EH (cell line): ENCODE data around the gene ZNF337.
"Not testable (repeated sequence)": the region's sequence is repeated elsewhere in the genome, so short reads cannot be mapped to it uniquely, and the experiment has no call there.

Experiments used
- DNase-seq: peaks from one replicate; pipeline ENCODE4 v3.0.0-alpha.2; 2015; ENCODE audit warnings: low read depth

ZNF337 gene

GRCh38 chr20:25696371-25697131, at the start of gene ZNF337:
Gene ZNF337, minus strand, starts transcription at chr20:25696853. Its CDS starts 10,436 bp downstream, at chr20:25686417.
- peak; percentile 93 for DNase-seq

GRCh38 chr20:25745738-25746137, 49.1 kb upstream of the ZNF337 start:
- no peak for DNase-seq

GRCh38 chr20:25745100-25745499, 48.4 kb upstream of the ZNF337 start:
- DNase-seq: no peak

- no peak for DNase-seq
These were observed 47.6 kb upstream of the ZNF337 start for GRCh38 chr20:25744261-25744660.

- DNase-seq: no peak
These were observed 44.4 kb upstream of the ZNF337 start for GRCh38 chr20:25741088-25741487.

- peak; percentile 67 for DNase-seq
These were observed 43.1 kb upstream of the ZNF337 start for GRCh38 chr20:25739615-25740320.

GRCh38 chr20:25738198-25738597, 41.5 kb upstream of the ZNF337 start:
- DNase-seq: peak; percentile 56

GRCh38 chr20:25733903-25734302, 37.2 kb upstream of the ZNF337 start:
- no peak for DNase-seq

- no peak for DNase-seq
These were observed 34.2 kb upstream of the ZNF337 start for GRCh38 chr20:25730862-25731261.

GRCh38 chr20:25726357-25726756, 29.7 kb upstream of the ZNF337 start:
- DNase-seq: no peak

- DNase-seq: no peak
These were observed 29.0 kb upstream of the ZNF337 start for GRCh38 chr20:25725639-25726038.

GRCh38 chr20:25723975-25724374, 27.3 kb upstream of the ZNF337 start:
- no peak for DNase-seq

GRCh38 chr20:25720285-25720684, 23.6 kb upstream of the ZNF337 start:
- no peak for DNase-seq

- not testable (repeated sequence) for DNase-seq
These were observed 22.5 kb upstream of the ZNF337 start for GRCh38 chr20:25718896-25719809.

GRCh38 chr20:25707695-25708094, 11.0 kb upstream of the ZNF337 start:
- DNase-seq: no peak

GRCh38 chr20:25706793-25707192, 10.1 kb upstream of the ZNF337 start:
- no peak for DNase-seq

- DNase-seq: no peak
These were observed 9.2 kb upstream of the ZNF337 start for GRCh38 chr20:25705830-25706351.

- not testable (repeated sequence) for DNase-seq
These were observed 7.7 kb upstream of the ZNF337 start for GRCh38 chr20:25704303-25704702.

- not testable (repeated sequence) for DNase-seq
These were observed 4.2 kb upstream of the ZNF337 start for GRCh38 chr20:25700835-25701234.

GRCh38 chr20:25699914-25700313, 3.3 kb upstream of the ZNF337 start:
- no peak for DNase-seq

- no peak for DNase-seq
These were observed 436 bp upstream of the ZNF337 start for GRCh38 chr20:25697132-25697446.
